Measurements from ENCODE around the gene OR52R1. TPM values are rescaled to one million over a fixed set of nuclear protein-coding genes. Genes with fewer than 3 reads are reported as not detected.
"Not testable (repeated sequence)": the region's sequence is repeated elsewhere in the genome, so short reads cannot be mapped to it uniquely, and the experiment has no call there.

OR52R1 gene
- polyA plus RNA-seq: not detected

- Mint-ChIP-seq H3K4me3 (no peak within 1 kb of the TSS), H3K36me3 (no peaks in the 10 kb centered on the region), H3K27ac (no peak within 1 kb of the TSS)
Measured at GRCh38 chr11:4804280-4804679, at the start of gene OR52R1. TSS of gene OR52R1 (minus strand) at chr11:4804380. CDS start at chr11:4804380, 0 bp downstream.

GRCh38 chr11:4851033-4851432 lies 46.9 kb upstream of the OR52R1 start:
- Mint-ChIP-seq H3K36me3 (no peaks in the 10 kb centered on the region), H3K27me3 (ENCODE audit: low read depth in 3 of 3) (peaks cover 0 to 5% (median 4%) of the 10 kb centered on the region in 3 donors), H3K27ac (no peak overlapping the region), H3K9me3 (peaks cover 0 to 7% (median under 1%) of the 10 kb centered on the region in 6 donors), H3K4me3 (no peak overlapping the region), H3K4me1 (no peaks in the 10 kb centered on the region)
- DNase-seq: no peak

More at GRCh38 chr11:4804280-4804679, at the start of gene OR52R1:
- no peaks in the 10 kb centered on the region for H3K4me1 Mint-ChIP-seq
- DNase-seq: no peak
- H3K27me3 Mint-ChIP-seq (ENCODE audit: low read depth in 3 of 3): peaks cover 0 to 6% (median 0%) of the 10 kb centered on the region in 3 donors
- H3K9me3 Mint-ChIP-seq: peaks cover 0 to 3% (median 0%) of the 10 kb centered on the region in 6 donors

- Mint-ChIP-seq H3K36me3 (no peaks in the 10 kb centered on the region), H3K9me3 (peaks cover 0 to 3% (median 0%) of the 10 kb centered on the region in 6 donors), H3K4me1 (no peaks in the 10 kb centered on the region), H3K4me3 (no peak within 1 kb of the TSS), H3K27ac (no peak within 1 kb of the TSS), H3K27me3 (ENCODE audit: low read depth in 3 of 3) (peaks cover 0 to 4% (median 2%) of the 10 kb centered on the region in 3 donors)
- no peak for DNase-seq
Measured at GRCh38 chr11:4848908-4849532, 44.8 kb upstream of the OR52R1 start, which contains the start of gene OR51S1. TSS of gene OR51S1 (minus strand) at chr11:4849208. CDS start at chr11:4849208, 0 bp downstream.

- DNase-seq: no peak
- Mint-ChIP-seq H3K9me3 (peaks cover 0 to 2% (median 0%) of the 10 kb centered on the region in 6 donors), H3K4me1 (peaks cover 0 to 15% of the 10 kb centered on the region in 2 donors), H3K27ac (no peak overlapping the region), H3K27me3 (ENCODE audit: low read depth in 3 of 3) (peaks cover 0 to 3% (median 0%) of the 10 kb centered on the region in 3 donors), H3K4me3 (no peak overlapping the region), H3K36me3 (no peaks in the 10 kb centered on the region)
Measured at GRCh38 chr11:4839851-4840549, 35.8 kb upstream of the OR52R1 start.

- H3K4me3 Mint-ChIP-seq: no peak overlapping the region
- H3K9me3 Mint-ChIP-seq: peaks cover 0 to 2% (median 0%) of the 10 kb centered on the region in 6 donors
- H3K27me3 Mint-ChIP-seq (ENCODE audit: low read depth in 3 of 3): peaks cover 0 to 4% (median 0%) of the 10 kb centered on the region in 3 donors
- H3K27ac Mint-ChIP-seq: no peak overlapping the region
- no peaks in the 10 kb centered on the region for H3K4me1 Mint-ChIP-seq
- H3K36me3 Mint-ChIP-seq: no peaks in the 10 kb centered on the region
- no peak for DNase-seq
Measured at GRCh38 chr11:4830909-4831308, 26.7 kb upstream of the OR52R1 start.

- no peak for DNase-seq
- Mint-ChIP-seq H3K27me3 (ENCODE audit: low read depth in 3 of 3) (peaks cover 0 to 4% (median 0%) of the 10 kb centered on the region in 3 donors), H3K27ac (no peak overlapping the region), H3K4me3 (no peak overlapping the region), H3K36me3 (no peaks in the 10 kb centered on the region), H3K9me3 (peaks cover 0 to 2% (median 0%) of the 10 kb centered on the region in 6 donors), H3K4me1 (no peaks in the 10 kb centered on the region)
Measured at GRCh38 chr11:4830346-4830745, 26.2 kb upstream of the OR52R1 start.

- Mint-ChIP-seq H3K27ac (no peak overlapping the region), H3K4me3 (no peak overlapping the region), H3K4me1 (no peaks in the 10 kb centered on the region), H3K9me3 (peaks cover 0 to 3% (median 0%) of the 10 kb centered on the region in 6 donors), H3K27me3 (ENCODE audit: low read depth in 3 of 3) (peaks cover 0 to 3% (median 2%) of the 10 kb centered on the region in 3 donors), H3K36me3 (no peaks in the 10 kb centered on the region)
- no peak for DNase-seq
Measured at GRCh38 chr11:4826425-4826824, 22.2 kb upstream of the OR52R1 start.

- H3K4me1 Mint-ChIP-seq: no peaks in the 10 kb centered on the region
- H3K27ac Mint-ChIP-seq: no peak overlapping the region
- H3K36me3 Mint-ChIP-seq: no peaks in the 10 kb centered on the region
- no peak for DNase-seq
- H3K27me3 Mint-ChIP-seq (ENCODE audit: low read depth in 3 of 3): peaks cover 0 to 4% (median 3%) of the 10 kb centered on the region in 3 donors
- peaks cover 0 to 3% (median 0%) of the 10 kb centered on the region in 6 donors for H3K9me3 Mint-ChIP-seq
- H3K4me3 Mint-ChIP-seq: no peak overlapping the region
Measured at GRCh38 chr11:4825132-4825531, 21.0 kb upstream of the OR52R1 start.

- Mint-ChIP-seq H3K27ac (no peak within 1 kb of the TSS), H3K4me3 (no peak within 1 kb of the TSS), H3K36me3 (no peaks in the 10 kb centered on the region), H3K9me3 (peaks cover 0 to 3% (median 0%) of the 10 kb centered on the region in 6 donors), H3K27me3 (ENCODE audit: low read depth in 3 of 3) (peaks cover 2 to 4% (median 3%) of the 10 kb centered on the region in 3 donors), H3K4me1 (no peaks in the 10 kb centered on the region)
- DNase-seq: no peak
Measured at GRCh38 chr11:4821021-4821420, 16.8 kb upstream of the OR52R1 start, which contains the start of gene OR51F2. TSS of gene OR51F2 (plus strand) at chr11:4821321. CDS start at chr11:4821422, 101 bp downstream.

- no peak for DNase-seq
Measured at GRCh38 chr11:4809246-4809645, 5.1 kb upstream of the OR52R1 start.

GRCh38 chr11:4808476-4808875 lies 4.3 kb upstream of the OR52R1 start:
- no peaks in the 10 kb centered on the region for H3K4me1 Mint-ChIP-seq
- no peaks in the 10 kb centered on the region for H3K36me3 Mint-ChIP-seq
- no peak overlapping the region for H3K4me3 Mint-ChIP-seq
- peaks cover 0 to 7% (median 2%) of the 10 kb centered on the region in 3 donors for H3K27me3 Mint-ChIP-seq (ENCODE audit: low read depth in 3 of 3)
- no peak overlapping the region for H3K27ac Mint-ChIP-seq
- no peak for DNase-seq
- peaks cover 0 to 3% (median 0%) of the 10 kb centered on the region in 6 donors for H3K9me3 Mint-ChIP-seq

More at GRCh38 chr11:4809246-4809645, 5.1 kb upstream of the OR52R1 start:
- Mint-ChIP-seq H3K4me3 (no peak overlapping the region), H3K27me3 (ENCODE audit: low read depth in 3 of 3) (peaks cover 0 to 7% (median 2%) of the 10 kb centered on the region in 3 donors), H3K9me3 (peaks cover 0 to 3% (median 0%) of the 10 kb centered on the region in 6 donors), H3K27ac (no peak overlapping the region), H3K36me3 (no peaks in the 10 kb centered on the region), H3K4me1 (no peaks in the 10 kb centered on the region)

- not testable (repeated sequence) for H3K4me3 Mint-ChIP-seq; H3K4me1 Mint-ChIP-seq; H3K36me3 Mint-ChIP-seq; H3K9me3 Mint-ChIP-seq; H3K27ac Mint-ChIP-seq; DNase-seq; H3K27me3 Mint-ChIP-seq (ENCODE audit: low read depth in 3 of 3)
Measured at GRCh38 chr11:4801316-4801715, 2.9 kb downstream of the OR52R1 start.

GRCh38 chr11:4798427-4799183 lies 5.6 kb downstream of the OR52R1 start:
- H3K27me3 Mint-ChIP-seq (ENCODE audit: low read depth in 3 of 3): peaks cover 0 to 6% (median 2%) of the 10 kb centered on the region in 3 donors
- no peaks in the 10 kb centered on the region for H3K4me1 Mint-ChIP-seq
- H3K4me3 Mint-ChIP-seq: no peak overlapping the region
- DNase-seq: no peak
- H3K36me3 Mint-ChIP-seq: no peaks in the 10 kb centered on the region
- peaks cover 0 to 2% (median 0%) of the 10 kb centered on the region in 6 donors for H3K9me3 Mint-ChIP-seq
- H3K27ac Mint-ChIP-seq: no peak overlapping the region
